ENCODE results near the gene GPR39.

DNA sequence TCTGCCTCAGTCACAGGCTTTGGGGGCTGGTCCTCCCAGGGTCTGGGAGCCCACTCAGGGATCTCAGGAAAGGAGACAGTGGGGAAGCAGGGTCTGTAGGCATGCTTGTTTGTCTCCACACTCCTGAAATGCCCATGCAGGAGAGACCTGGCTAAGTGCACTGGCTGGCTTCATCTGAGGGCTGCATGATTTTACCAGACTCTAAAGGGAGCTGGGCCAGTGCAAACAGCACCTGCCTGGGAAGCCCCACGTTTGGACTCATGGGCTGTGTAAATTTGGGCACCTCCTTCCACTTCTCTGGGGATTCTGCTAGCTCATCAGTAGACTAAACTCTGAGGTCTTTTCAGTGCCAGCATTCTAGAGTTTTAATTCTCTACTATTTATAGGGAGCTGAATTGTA is 219.7 kb downstream of the GPR39 start:
- TF ChIP-seq, protein P1, sequence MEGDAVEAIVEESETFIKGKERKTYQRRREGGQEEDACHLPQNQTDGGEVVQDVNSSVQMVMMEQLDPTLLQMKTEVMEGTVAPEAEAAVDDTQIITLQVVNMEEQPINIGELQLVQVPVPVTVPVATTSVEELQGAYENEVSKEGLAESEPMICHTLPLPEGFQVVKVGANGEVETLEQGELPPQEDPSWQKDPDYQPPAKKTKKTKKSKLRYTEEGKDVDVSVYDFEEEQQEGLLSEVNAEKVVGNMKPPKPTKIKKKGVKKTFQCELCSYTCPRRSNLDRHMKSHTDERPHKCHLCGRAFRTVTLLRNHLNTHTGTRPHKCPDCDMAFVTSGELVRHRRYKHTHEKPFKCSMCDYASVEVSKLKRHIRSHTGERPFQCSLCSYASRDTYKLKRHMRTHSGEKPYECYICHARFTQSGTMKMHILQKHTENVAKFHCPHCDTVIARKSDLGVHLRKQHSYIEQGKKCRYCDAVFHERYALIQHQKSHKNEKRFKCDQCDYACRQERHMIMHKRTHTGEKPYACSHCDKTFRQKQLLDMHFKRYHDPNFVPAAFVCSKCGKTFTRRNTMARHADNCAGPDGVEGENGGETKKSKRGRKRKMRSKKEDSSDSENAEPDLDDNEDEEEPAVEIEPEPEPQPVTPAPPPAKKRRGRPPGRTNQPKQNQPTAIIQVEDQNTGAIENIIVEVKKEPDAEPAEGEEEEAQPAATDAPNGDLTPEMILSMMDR (conservative IDR thresholded peaks at IDR 0.05; ENCODE audit: low read length): no peak
- TF ChIP-seq EZH2phosphoT487 (IDR thresholded peaks at IDR 0.05; ENCODE audit: borderline replicate concordance, low read depth, low read length): no peak
